H7 (cell line): ENCODE results near the gene VCL. TPM values are rescaled to one million over a fixed set of nuclear protein-coding genes. Genes with fewer than 3 reads are reported as not detected.
"Not testable (repeated sequence)": the region's sequence is repeated elsewhere in the genome, so short reads cannot be mapped to it uniquely, and the experiment has no call there.

Experiments used
- DNase-seq: peaks from one replicate; pipeline ENCODE4 v3.0.0; 2012
- H3K27me3 ChIP-seq: 2 replicates; pipeline ENCODE4 v1.6.0; 2011; ENCODE audit warnings: mild to moderate bottlenecking, low read length; ENCODE audit not compliant: control insufficient read depth, insufficient read depth
- H3K36me3 ChIP-seq: replicated peaks from 2 replicates; pipeline ENCODE4 v1.5.1; 2011; ENCODE audit warnings: low read length; ENCODE audit not compliant: control insufficient read depth, insufficient read depth
- H3K4me3 ChIP-seq: 2 replicates; pipeline ENCODE4 v1.5.1; 2011; ENCODE audit warnings: low read depth, mild to moderate bottlenecking, control low read depth, low read length, moderate library complexity; ENCODE audit not compliant: insufficient read depth
- total RNA-seq: library from RNA; depleted of rRNA; stranded (reverse); fragments of >200 nt; shearing (Covaris generic); gene quantifications from 2 replicates; pipeline ENCODE4 v1.2.3, GENCODE V29; 2014

Gene VCL
- total RNA-seq, 1 experiment from 2014 or later = 194 TPM

- DNase-seq = no peak
- Histone ChIP-seq H3K27me3 (no peaks in the 10 kb centered on the region), H3K36me3 (no peaks in the 10 kb centered on the region), H3K4me3 (no peak overlapping the region)
These were observed 53.9 kb downstream of the VCL start for GRCh38 chr10:74051736-74052342.

- Histone ChIP-seq H3K27me3 (no peaks in the 10 kb centered on the region), H3K36me3 (no peaks in the 10 kb centered on the region), H3K4me3 (no peak overlapping the region)
- no peak for DNase-seq
These were observed 55.1 kb downstream of the VCL start for GRCh38 chr10:74052994-74053393.

DNA sequence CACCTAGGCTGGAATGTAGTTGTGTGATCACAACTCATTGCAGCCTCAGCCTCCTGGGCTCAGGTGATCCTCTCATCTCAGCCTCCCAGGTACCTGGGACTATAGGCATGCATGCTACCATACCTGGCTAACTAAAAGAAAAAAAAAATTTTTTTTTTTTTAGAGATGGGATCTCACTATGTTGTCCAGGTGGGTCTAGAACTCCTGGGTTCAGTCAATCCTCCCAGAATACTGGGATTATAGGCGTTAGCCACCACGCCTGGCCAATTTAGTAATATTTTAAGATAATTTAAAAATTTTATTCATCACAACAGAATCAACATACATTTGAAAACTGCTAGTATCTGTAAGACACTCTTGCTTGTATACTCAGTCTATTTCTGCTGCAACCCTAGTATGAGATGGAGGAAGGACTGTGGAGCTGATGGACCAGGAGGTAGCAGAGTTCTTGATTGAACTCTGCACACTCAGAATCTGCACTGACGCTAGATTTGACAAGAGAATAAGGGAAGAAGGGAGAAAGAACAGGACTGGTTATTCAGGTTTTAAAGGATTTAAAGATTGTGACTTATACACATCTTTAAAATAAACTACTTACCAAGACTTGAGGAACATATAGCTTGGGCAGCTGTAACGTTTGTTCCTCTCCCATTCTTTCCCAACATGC lies 57.6 kb downstream of the VCL start:
- DNase-seq = no peak
- Histone ChIP-seq H3K27me3 (no peaks in the 10 kb centered on the region), H3K36me3 (no peaks in the 10 kb centered on the region), H3K4me3 (no peak overlapping the region)

- H3K4me3 ChIP-seq = no peak overlapping the region
- no peak for DNase-seq
These were observed 58.3 kb downstream of the VCL start for GRCh38 chr10:74056050-74056818.

DNA sequence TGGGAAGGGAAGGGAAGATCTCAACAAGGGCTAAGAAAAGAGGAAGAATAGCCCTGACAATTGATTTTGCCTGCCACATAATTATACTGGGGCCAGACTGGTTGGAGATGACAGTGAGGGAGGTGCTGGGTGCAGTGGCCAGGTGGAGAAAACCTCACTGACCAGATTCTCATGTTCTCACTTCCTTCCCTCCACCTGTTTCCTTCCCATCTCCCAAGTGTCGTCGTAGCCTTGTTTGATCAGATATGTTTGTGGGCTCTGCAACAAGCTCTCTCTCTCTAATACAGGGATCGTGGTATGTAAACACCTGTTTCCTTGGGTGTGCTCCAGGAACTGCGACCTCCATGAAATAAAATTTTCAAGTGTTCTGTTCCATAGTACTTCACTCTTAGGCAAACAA lies 60.2 kb downstream of the VCL start:
- Histone ChIP-seq H3K36me3 (no peaks in the 10 kb centered on the region), H3K27me3 (no peaks in the 10 kb centered on the region), H3K4me3 (no peak overlapping the region)
- DNase-seq = no peak

More at GRCh38 chr10:74056050-74056818, 58.3 kb downstream of the VCL start:
- no peaks in the 10 kb centered on the region for H3K27me3 ChIP-seq
- no peaks in the 10 kb centered on the region for H3K36me3 ChIP-seq

DNA sequence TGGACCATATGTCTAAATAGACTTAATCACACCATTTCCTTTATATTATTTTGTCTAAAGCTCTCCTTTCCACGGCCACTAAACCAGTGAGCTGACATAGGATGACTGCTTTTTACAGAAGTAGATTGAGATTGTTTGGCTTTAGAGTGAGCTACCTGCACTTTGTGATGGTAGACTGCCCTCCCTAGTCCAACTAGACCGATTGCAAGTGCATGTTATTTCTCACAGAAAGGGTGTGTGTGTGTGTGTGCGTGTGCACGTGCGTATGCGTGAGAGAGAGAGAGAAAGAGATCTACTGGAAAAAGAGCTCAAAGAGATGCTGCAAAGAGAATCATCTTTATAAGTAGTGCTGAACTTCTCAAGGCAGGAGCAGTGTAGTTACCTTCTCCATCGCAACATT lies 60.7 kb downstream of the VCL start:
- DNase-seq = no peak
- Histone ChIP-seq H3K4me3 (no peak overlapping the region), H3K36me3 (no peaks in the 10 kb centered on the region), H3K27me3 (no peaks in the 10 kb centered on the region)

DNA sequence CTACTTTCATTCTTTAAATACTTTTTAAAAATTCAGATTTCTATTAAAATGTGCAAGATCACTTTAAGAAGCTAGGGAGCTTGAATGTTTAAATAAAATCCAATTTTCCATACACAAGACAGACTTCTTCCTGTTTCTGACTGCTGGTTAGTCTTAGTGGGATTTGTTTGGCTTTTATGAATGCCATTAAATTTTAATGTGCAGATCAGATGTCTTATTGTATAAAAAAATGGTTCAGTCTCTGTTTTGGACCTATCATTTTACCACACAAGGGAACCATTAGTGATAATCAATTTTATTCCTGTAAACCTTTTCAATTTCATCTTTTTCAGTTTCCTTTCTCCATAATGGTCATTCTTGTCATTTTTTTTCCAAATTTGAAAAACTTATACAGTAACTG lies 63.2 kb downstream of the VCL start:
- Histone ChIP-seq H3K36me3 (peaks cover 1% of the 10 kb centered on the region; the same call in 1 of the 2 replicates), H3K27me3 (no peaks in the 10 kb centered on the region), H3K4me3 (no peak overlapping the region)
- DNase-seq = no peak

GRCh38 chr10:74061978-74062377 lies 64.1 kb downstream of the VCL start:
- H3K4me3 ChIP-seq, H3K27me3 ChIP-seq, H3K36me3 ChIP-seq, DNase-seq: not testable (repeated sequence)

- no peak for DNase-seq
- no peaks in the 10 kb centered on the region for H3K27me3 ChIP-seq
- peaks cover 1% of the 10 kb centered on the region for H3K36me3 ChIP-seq
- no peak overlapping the region for H3K4me3 ChIP-seq
These were observed 65.3 kb downstream of the VCL start for GRCh38 chr10:74063256-74063655.

DNA sequence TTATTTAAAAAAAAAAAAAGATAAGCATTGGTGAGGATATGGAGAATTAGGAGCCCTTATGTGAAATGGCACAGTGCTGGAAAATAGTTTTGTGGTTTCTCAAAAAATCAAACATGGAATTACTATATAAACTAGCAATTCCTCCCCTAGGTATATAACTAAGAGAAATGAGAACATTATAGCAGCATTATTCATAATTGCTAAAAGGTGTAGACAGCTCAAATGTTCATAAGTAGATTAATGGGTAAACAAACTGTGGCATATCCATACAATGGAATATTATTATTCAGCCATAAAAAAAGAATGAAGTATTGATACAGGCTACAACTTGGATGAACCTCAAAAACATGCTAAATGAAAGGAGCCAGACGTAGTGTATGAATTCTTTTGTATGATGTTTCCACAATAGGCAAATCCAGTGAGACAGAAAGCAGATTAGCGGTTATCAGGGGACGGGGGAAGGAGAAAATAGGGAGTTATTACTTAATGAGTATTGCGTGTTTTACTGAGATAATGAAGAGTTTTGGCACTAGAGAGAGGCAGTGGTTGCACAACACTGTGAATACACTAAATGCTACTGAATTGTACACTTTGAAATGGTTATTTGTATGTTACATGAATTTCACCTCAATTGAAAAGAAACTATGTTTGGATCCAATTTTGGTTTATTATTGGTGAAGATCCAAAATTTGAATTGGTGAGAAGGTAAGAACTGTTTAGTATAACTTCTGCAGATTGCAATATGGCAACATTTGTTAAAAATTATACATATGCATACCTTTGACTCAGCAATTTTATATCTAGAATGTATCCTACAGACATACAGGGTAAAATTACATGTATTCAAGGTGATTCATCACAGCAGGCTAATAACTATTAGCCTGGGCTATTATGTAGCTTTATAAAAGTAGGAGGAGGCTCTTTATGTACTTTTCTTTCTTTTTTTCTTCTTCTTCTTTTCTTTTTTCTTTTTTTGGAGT lies 69.7 kb downstream of the VCL start:
- H3K27me3 ChIP-seq = no peaks in the 10 kb centered on the region
- no peak overlapping the region for H3K4me3 ChIP-seq
- H3K36me3 ChIP-seq = peaks cover 3% of the 10 kb centered on the region
- no peak for DNase-seq

DNA sequence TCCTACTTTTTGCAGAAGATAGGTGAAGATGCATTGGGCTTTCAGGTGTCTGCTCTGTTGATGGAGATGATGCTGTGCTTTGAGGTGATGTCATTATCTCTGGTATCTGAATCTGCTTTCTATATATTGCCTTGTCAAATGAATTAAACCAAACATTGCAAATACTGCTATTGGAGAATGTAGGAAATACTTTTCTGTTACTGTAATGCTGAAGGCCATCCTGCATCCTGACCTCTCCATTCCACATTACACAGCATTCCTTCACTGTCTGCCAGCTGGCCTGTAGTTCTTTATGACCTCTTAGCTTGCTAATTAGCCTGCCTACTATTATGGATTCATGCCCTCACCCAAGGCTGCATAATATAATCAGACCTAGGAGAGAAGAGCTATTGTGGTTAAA lies 73.2 kb downstream of the VCL start:
- Histone ChIP-seq H3K4me3 (no peak overlapping the region), H3K36me3 (peaks cover 11% of the 10 kb centered on the region), H3K27me3 (no peaks in the 10 kb centered on the region)
- no peak for DNase-seq

DNA sequence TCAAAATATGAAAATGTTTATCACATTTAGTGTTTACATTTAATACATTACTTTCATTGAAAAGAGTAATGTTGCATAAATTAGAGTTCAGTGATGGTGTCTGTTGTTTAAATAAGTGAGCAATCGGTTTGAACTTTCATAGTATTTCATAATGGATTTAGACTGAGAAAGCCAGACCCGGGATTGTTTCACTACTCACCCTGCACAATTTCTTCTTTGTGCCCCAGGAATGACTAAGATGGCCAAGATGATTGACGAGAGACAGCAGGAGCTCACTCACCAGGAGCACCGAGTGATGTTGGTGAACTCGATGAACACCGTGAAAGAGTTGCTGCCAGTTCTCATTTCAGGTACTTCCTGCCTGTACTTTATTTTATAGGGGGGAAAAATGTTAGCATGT lies 74.6 kb downstream of the VCL start:
- Histone ChIP-seq H3K36me3 (peaks cover 13% of the 10 kb centered on the region), H3K4me3 (no peak overlapping the region), H3K27me3 (no peaks in the 10 kb centered on the region)
- no peak for DNase-seq

DNA sequence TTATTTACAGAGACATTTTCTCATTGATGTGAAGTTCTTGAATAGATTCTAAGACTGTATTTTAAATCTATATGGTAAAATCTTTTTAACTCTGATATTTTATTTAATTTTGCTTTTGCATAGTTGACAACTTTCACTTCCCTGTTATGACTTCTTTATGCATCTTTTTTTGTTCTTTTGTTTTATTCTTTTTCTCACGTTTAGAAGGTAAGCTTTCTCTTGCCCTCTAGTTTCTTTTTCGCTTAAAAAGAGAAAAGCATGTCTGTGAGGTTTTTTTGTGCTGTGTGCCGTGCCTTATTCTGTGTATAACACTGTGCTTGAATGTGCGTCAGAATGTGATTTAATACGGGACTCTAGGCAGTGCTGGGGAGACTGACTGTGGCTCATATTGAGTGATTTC lies 78.0 kb downstream of the VCL start:
- H3K27me3 ChIP-seq = no peaks in the 10 kb centered on the region
- no peak overlapping the region for H3K4me3 ChIP-seq
- H3K36me3 ChIP-seq = peaks cover 13% of the 10 kb centered on the region
- no peak for DNase-seq

GRCh38 chr10:74076961-74077360 lies 79.0 kb downstream of the VCL start:
- Histone ChIP-seq H3K27me3 (no peaks in the 10 kb centered on the region), H3K36me3 (peaks cover 15% of the 10 kb centered on the region), H3K4me3 (no peak overlapping the region)
- no peak for DNase-seq
